GM21619 (cell line): ENCODE results near the gene DEFB123.
"Not testable (repeated sequence)": the region's sequence is repeated elsewhere in the genome, so short reads cannot be mapped to it uniquely, and the experiment has no call there.

Source experiments
- ATAC-seq: cut with Tn5 transposase; IDR thresholded peaks from one replicate; pipeline ENCODE4 v1.9.1; 2021; ENCODE audit not compliant: unreplicated experiment

The DEFB123 gene, protein sequence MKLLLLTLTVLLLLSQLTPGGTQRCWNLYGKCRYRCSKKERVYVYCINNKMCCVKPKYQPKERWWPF

DNA sequence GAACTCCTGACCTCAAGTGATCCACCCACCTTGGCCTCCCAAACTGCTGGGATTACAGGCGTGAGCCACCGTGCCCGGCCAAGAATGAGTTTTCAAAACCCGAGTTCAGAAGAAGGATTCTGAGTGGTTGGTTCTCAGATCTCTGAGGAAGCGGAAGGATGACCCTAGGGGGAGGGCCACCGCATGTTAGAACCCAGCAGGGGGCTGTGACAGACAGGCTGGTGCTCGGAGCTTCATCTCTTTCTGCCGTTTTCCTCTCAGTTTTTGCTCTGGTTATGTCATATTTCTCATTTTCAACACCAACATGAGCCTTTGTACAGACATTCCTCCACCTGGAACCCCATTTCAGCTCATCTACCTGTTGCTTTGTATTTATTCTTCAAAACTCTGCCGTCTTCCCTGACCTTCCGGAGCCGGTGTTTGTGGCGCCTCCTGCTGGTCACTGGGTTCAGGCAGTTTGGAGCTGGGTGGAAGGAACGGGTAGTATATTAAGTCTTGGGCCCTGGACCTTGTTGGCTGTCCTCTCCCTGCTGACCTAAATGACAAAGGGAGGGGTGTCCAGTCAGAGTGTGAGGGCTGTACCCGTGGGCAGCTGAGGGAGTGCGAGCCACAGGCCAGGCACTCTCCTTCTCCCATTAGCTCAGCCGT lies at the start of gene DEFB123:
TSS of gene DEFB123 (plus strand) at position 621 of the 648 bp plus-strand sequence. CDS start 67 bp downstream, outside the sequence.
- no peak for ATAC-seq

DNA sequence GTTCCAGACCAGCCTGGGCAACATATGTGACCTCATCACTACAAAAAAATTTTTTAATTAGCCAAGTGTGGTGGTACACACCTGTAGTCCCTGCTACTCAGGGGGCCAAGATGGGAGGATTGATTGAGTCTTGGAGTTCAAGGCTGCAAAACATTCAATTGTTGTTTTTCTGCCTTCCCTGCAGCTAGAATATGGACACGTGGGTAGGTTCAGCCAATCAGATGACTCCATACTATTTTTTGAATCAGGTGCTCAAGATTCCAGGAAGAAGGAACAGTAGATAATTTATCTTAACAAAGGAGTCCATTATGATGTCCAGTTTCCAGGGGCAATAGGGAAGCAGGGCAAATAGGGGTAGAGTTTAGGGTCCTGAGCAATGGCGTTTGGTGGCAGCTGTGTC lies 47.6 kb upstream of the DEFB123 start:
- ATAC-seq, result no peak

DNA sequence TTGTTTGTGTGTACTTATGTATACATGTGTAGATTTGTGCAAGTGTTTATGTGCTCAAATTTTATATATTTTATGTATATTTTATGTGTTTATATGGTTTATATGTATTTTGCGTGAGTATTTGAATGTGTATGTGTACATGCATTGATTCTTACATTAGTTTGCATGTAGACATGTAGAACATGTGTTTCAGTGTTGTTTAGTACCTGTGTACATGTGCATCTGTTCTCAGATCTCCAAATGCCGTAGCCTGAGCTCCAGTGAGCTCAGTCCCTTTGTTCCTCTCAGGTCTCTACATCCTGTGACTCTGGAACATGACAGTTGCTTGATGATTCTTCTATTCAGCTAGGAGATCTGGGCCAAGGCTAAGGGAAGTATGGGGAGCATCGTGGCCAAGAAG lies 45.5 kb upstream of the DEFB123 start:
- no peak for ATAC-seq

DNA sequence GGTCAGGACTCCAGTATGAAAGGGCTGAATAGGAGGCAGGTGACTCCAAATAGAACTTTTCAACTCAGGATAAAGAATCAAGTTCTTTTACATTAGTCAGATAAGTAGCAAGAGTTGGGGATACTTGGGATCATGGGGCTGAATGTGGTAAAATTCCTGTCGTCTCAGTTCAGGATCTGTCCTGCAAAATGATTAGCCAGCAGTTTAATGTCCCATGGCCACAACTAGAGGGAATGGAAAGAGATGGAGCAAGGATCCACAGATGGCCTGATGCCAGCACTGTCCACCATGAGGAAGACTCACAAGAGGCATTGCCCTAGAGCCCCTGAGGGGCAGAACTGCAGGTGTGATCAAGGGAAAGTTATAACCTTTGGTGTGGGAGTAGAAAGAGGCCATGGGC lies 36.5 kb upstream of the DEFB123 start:
- no peak for ATAC-seq

DNA sequence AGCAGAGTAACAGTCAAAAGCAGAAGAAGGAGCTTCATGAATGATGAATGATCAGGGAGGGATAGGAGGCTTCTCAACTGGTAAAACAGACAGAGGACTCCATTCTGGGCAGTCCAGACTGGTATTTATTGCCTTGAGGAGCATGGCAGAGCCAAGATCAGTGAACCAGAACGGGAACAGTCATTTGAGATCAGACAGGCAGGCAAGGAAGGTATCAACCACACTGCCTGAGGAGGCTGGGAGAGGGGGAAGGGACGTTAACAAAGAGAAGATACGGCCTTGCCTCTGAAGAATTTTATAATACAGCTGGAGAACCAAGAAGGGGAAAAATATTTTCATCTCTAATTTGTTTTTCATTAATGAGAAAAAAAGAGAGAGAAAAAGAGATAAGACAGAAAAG lies 34.3 kb upstream of the DEFB123 start, which contains the start of gene DEFB121:
TSS of gene DEFB121 (minus strand) at position 101 of the 400 bp plus-strand sequence. CDS start at position 38, 63 bp downstream.
- ATAC-seq, result no peak

DNA sequence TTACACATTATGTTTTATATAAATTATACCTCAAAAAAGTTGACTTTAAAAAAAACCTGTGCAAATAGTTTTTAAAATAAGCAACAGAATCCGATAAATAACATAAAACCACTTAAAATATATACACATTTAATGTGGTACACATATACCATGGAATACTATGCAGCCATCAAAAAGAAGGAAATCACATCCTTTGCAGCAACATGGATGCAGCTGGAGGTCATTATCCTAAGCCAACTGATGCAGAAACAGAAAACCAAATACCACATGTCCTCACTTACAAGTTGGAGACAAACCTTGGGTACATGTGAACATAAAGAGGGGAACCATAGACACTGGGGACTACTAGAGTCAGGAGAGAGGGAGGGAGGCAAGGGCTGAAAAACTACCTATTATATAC lies 30.4 kb upstream of the DEFB123 start:
- no peak for ATAC-seq

DNA sequence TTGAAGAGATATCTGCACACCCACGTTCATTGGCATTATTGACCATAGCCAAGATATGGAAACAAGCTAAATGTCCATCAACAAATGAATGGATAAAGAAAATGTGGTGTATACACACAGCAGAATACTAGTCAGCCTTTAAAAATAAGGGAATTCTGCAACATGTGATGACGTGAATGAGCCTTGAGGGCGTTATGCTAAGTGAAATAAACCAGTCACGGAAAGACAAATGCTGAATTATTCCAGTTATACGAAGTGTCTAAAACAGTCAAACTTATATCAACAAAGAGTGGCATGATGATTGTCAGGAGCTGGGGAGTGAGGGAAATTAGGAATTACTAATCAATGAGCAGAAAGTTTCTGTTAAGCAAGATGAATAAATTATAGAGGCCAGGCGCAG lies 26.1 kb upstream of the DEFB123 start:
- ATAC-seq, result no peak

DNA sequence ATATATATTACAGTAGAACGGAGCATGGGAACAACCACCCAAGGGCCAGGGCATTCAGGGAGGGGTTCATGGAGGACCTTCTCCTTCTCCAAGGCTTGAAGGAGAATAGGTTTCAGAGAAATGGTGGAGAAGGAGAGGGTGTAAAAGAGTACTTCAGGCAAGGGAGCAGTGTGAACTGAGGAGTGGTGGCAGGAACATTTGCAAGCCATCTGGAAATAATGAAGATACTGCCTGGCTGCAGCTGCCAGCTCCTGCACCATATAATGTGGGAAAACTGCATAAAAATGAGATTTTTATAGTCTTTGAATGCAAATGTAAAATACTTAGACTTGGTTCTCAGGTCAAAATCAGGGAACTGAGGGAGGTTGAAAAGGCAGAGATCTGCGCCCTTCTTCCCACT lies 24.8 kb upstream of the DEFB123 start:
- no peak for ATAC-seq

DNA sequence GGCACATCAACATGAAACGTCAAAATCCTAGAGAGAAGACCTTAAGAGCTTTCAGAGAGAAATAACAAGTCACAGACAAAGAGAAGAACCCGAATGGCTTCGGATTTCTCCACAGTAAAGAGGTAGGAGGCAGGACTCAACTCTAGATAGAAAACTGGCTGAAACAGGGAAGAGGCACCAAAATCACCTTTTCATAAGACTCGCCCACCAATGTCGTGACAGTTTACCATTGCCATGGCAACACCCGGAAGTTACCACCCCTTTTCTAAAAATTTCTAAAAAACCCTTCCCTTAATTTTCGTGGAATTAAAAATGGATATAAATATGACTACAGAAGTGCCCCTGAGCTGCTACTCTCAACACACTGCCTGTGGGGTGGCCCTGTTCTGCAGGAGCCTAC lies 22.1 kb upstream of the DEFB123 start:
- ATAC-seq, result no peak

DNA sequence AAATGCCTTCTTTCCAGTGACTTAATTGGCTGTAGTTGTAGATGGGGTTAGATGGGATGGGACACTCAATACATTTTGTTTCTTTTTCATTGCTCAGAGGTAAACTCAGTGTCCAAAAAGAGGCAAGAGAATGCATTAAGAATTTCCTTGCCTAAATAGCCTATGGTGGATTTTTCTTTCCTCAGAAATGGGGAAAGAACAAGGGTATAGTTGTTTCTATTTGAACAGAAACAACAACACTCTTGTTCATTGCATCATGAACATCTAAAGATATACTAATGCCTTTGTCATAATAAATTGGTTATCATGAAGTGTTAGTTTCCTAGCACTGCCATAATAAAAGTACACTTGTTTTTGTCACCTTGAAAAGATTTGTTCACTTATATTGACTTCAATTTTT lies 14.6 kb upstream of the DEFB123 start:
- no peak for ATAC-seq

DNA sequence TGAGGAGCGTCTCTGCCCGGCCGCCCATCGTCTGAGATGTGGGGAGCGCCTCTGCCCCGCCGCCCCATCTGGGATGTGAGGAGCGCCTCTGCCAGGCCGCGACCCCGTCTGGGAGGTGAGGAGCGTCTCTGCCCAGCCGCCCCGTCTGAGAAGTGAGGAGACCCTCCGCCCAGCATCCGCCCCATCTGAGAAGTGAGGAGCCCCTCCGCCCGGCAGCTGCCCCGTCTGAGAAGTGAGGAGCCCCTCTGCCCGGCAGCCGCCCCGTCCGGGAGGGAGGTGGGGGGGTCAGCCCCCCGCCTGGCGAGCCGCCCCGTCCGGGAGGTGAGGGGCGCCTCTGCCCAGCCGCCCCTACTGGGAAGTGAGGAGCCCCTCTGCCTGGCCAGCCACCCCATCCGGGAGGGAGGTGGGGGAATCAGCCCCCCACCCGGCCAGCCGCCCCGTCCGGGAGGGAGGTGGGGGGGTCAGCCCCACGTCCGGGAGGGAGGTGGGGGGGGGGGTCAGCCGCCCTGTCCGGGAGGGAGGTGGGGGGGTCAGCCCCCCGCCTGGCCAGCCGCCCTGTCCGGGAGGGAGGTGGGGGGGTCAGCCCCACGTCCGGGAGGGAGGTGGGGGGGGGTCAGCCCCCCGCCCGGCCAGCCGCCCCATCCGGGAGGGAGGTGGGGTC lies 13.4 kb upstream of the DEFB123 start:
- not testable (repeated sequence) for ATAC-seq

DNA sequence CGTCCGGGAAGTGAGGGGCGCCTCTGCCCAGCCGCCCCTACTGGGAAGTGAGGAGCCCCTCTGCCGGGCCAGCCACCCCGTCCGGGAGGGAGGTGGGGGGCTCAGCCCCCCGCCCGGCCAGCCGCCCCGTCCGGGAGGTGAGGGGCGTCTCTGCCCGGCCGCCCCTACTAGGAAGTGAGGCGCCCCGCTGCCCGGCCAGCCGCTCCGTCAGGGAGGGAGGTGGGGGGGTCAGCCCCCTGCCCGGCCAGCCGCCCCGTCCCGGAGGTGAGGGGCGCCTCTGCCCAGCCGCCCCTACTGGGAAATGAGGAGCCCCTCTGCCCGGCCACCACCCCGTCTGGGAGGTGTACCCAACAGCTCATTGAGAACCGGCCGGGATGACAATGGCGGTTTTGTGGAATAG lies 12.9 kb upstream of the DEFB123 start:
- ATAC-seq, result not testable (repeated sequence)

DNA sequence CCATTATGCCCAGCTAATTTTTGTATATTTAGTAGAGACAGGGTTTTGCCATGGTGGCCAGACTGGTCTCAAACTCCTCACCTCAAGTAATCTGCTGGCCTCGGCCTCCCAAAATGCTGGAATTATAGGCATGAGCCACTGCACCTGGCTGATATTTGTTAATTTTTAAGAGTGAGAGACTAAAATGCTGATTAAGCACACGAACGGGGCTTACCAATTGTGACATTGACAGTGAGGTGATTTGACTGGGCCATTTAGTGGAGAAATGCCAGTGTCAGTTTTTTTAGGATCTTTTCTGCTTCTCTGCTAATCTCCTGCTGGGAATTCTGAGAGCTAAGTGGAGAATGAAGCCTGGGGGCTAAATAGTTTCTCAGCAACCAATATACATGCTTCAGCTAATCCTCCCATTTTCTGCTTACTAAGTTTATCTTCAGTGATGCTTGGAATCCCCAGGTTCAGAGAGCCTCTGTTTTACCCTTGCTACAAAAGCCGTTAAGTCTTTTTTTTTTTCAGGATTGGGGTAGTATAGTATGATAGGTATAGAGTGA lies 9.8 kb upstream of the DEFB123 start:
- no peak for ATAC-seq

DNA sequence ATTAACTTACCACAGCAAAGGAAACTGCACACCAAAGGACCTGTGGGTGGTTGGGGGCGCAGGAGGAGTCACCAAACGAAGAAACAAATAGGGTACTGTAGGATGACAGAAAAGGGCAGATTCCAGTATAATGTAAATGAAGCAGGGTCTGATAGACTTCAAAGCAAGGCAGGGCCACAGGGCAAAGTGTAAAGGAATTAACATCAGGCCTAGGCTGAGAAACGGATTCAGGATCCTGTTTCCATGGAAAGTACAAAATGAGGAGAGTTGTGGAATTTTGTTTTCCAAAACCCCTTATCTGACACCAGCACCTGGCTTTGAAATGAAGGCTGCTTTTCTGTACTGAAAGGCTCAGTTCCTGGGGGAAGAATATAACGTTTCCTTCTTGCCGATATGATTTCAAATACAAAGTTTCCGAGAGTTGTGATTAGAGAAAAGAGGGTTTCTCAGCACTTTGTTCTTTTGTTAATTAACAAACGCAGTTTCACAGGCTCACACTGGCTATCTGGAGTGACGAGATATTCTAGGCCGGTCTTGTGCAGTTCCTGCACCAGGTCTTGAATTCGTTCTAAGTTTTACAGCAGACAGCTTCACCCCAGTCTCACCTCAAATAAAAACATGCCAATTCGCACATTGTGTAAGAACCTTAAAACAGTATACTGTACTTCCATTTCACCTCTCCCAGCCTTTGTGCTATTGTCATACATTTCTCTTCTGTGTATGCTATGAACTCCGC lies 5.8 kb downstream of the DEFB123 start:
- ATAC-seq, result no peak

DNA sequence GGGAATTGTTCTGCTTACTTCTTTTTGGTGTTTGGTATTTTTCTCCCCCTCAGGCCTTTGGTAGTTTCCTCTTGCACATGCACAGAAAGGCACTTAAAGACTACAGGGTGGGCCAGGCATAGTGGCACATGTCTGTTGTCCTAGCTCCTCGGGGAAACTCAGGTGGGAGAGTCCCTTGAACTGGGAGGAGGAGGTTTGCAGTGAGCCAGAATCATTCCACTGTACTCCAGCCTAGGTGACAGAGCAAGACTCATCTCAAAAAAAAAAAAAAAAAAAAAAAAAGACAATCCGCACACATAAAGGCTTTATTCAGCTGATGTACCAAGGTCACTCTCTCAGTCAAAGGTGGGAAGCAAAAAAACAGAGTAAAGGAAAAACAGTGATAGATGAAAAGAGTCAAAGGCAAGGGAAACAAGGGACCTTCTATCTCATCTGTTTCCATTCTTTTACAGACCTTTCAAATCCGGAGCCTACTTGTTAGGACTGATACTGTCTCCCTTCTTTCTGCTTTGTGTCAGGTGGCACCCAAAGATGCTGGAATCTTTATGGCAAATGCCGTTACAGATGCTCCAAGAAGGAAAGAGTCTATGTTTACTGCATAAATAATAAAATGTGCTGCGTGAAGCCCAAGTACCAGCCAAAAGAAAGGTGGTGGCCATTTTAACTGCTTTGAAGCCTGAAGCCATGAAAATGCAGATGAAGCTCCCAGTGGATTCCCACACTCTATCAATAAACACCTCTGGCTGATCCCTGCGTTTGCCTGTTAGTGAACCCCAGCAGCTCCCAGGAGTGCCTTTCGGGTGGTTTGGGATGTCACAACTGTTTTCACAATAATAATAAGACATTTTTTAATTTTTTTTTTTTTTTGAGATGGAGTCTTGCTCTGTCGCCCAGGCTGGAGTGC lies 9.3 kb downstream of the DEFB123 start:
- no peak for ATAC-seq

DNA sequence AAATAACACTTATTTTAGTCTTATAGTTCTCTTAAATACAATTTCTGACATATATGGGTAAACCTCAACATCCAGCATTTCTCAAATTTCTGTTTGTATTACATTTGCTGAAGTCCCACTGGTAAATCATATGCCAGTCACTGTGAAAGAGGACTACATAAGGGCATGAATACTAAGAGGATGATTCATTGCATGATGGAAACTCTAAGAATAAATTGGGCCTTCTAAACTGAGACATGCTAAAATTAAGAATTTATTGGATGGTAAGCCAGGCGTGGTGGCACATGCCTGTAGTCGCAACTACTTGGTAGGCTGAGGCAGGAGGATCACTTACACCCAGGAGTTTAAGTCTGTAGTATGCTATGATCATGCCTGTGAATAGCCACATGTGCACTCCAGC lies 12.1 kb downstream of the DEFB123 start:
- ATAC-seq, result no peak

DNA sequence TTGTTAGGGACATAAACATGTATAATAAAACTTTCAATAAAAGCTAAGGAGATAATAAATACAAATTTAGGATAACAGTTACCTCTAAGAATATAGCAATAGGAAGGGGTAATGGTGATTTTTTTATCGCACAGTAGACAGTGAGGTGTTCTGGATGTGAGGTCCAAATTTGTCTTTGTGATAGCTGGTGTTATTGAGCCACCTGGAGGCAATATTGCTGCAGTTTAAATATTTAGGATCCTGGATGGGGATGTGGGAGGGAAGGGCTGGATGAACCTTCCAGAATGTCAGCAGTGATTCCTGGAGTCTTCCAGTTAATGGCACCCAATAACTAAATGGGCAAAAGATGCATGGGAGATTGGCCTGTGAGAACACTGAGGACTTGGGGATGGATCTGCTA lies 13.9 kb downstream of the DEFB123 start:
- no peak for ATAC-seq

DNA sequence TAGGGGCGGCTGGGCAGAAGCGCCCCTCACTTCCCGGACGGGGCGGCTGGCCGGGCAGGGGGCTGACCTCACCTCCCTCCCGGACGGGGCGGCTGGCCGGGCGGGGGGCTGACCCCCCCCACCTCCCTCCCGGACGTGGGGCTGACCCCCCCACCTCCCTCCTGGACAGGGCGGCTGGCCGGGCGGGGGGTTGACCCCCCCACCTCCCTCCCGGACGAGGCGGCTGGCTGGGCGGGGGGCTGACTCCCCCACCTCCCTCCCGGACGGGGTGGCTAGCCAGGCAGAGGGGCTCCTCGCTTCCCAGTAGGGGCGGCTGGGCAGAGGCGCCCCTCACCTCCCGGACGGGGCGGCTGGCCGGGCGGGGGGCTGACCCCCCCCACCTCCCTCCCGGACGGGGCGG lies 30.5 kb downstream of the DEFB123 start:
- not testable (repeated sequence) for ATAC-seq

DNA sequence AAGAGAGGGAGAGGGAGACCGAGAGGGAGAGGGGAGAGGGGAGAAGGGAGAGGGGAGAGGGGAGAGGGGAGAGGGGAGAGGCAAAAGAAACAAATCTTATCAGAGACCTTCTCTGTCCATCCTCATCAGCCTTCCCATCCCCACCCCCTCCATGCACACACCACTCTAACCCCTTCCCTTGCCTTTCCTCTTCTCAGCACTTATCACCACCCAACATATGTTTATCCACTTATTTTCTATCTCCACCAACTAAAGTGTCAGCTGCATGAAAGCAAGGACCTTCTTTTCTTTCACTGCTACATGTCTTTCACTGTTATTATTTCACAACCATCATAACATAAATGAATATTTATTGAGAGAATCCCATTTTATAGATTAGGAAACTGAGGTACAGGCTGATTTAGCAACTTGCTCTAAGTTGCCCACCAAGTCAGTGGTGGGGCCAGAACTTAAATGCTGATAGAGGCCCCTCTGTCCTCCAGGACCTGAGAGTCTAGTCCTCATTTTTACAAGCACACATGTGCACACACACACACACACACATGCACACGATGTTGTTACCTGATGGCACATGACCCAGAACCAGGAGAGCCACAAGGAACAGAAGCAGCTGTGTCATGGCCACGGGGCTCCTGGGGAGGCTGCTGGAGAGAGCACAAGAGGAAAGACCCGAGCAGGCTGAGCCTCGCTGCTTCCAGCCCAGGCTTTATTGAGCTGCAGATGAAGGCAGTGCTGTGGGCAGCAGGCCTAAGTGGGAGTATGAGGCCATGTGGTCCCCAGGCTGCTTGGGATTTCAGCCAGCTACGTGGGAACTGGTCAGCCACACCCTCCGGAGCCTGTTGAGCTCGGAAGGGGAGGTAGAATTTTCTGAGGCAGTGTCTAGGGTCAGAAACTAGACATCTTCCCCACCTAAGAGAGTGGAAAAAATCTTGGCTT lies 32.2 kb downstream of the DEFB123 start:
- ATAC-seq, result no peak
